Adrenal gland (tissue), 5 donors: ENCODE data around the gene KCNN3.

ENCODE experiments used
- POLR2A ChIP-seq, 2 donors: fragments of 450-650 bp; IDR thresholded peaks; one replicate each; pipeline ENCODE4 v1.6.1; 2017; ENCODE audit warnings: antibody characterized with exemption in 2 of 2, mild to moderate bottlenecking in 2 of 2, moderate library complexity in 1 of 2
- TF ChIP-seq, protein P1 (sequence below), 6 experiments: fragments of 450-650 bp in 4 of 6; fragments of 200-600 bp in 2 of 6; sonication (generic) in 1 of 6; IDR thresholded peaks; 1 replicate in 5 of 6; 2 replicates in 1 of 6; pipeline versions ENCODE4 v1.5.1 to v1.8.0; 2016 to 2021; ENCODE audit warnings: antibody characterized with exemption in 6 of 6, mild to moderate bottlenecking in 2 of 6, moderate library complexity in 1 of 6
- donor health status: DM: no; HTN: no; CAD: no.

DNA sequence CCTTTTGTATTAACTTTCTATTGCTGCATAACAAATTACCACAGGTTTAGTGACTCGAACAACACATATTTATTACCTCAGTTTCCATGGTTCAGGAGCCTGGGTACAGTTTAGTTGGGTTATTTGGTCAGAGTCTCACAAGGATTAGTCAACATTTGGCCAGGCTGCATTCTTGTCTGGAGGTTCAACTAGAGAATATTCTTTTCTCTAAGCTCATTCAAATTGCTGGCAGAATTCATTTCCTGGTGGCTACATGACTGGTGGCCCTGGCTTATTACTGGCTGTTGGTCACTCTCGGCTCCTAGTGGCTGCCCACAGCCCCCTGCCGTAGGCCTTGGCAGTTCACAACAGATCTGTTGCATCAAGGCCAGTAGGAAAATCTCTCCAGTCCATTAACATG is 181.0 kb downstream of the KCNN3 start:
- TF ChIP-seq, protein P1, sequence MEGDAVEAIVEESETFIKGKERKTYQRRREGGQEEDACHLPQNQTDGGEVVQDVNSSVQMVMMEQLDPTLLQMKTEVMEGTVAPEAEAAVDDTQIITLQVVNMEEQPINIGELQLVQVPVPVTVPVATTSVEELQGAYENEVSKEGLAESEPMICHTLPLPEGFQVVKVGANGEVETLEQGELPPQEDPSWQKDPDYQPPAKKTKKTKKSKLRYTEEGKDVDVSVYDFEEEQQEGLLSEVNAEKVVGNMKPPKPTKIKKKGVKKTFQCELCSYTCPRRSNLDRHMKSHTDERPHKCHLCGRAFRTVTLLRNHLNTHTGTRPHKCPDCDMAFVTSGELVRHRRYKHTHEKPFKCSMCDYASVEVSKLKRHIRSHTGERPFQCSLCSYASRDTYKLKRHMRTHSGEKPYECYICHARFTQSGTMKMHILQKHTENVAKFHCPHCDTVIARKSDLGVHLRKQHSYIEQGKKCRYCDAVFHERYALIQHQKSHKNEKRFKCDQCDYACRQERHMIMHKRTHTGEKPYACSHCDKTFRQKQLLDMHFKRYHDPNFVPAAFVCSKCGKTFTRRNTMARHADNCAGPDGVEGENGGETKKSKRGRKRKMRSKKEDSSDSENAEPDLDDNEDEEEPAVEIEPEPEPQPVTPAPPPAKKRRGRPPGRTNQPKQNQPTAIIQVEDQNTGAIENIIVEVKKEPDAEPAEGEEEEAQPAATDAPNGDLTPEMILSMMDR (IDR thresholded peaks at IDR 0.05) = no peak
- no peak for TF ChIP-seq POLR2A (IDR thresholded peaks at IDR 0.05)
